HepG2 (cell line): Measurements from ENCODE around the gene ZMIZ1. TPM values are rescaled to one million over a fixed set of nuclear protein-coding genes. Genes with fewer than 3 reads are reported as not detected.

Source experiments
- BCLAF1 ChIP-seq: fragments of 450-650 bp; IDR thresholded peaks from 2 replicates; pipeline ENCODE4 v1.6.1; 2017; ENCODE audit warnings: mild to moderate bottlenecking
- E2F5 ChIP-seq: sonication (generic); formaldehyde crosslinking; conservative IDR thresholded peaks from 2 replicates; pipeline ENCODE4 v1.4.0; 2020; ENCODE audit warnings: missing genetic modification reagents
- ERF ChIP-seq: IDR thresholded peaks from 2 replicates; pipeline ENCODE4 v1.6.1; 2018; ENCODE audit warnings: missing biosample characterization, missing genetic modification reagents
- KDM5A ChIP-seq: fragments of 200-600 bp; sonication (generic); IDR thresholded peaks from 2 replicates; pipeline ENCODE4 v1.7.0; 2018; ENCODE audit warnings: antibody characterized with exemption, mild to moderate bottlenecking, low read length, borderline replicate concordance
- KMT2B ChIP-seq: IDR thresholded peaks from 2 replicates; pipeline ENCODE4 v1.6.1; 2016; ENCODE audit warnings: missing genetic modification reagents, missing compliant biosample characterization
- MIXL1 ChIP-seq: IDR thresholded peaks from 2 replicates; pipeline ENCODE4 v1.6.1; 2016
- MTERF4 ChIP-seq: sonication (generic); formaldehyde crosslinking; IDR thresholded peaks from 2 replicates; pipeline ENCODE4 v1.8.0; 2023; ENCODE audit warnings: mild to moderate bottlenecking, missing genetic modification reagents
- PCBP1 ChIP-seq: fragments of 200-400 bp; formaldehyde crosslinking; IDR thresholded peaks from 2 replicates; pipeline ENCODE4 v1.6.1; 2017; ENCODE audit warnings: mild to moderate bottlenecking, low read depth, low read length, borderline replicate concordance
- RARA ChIP-seq: IDR thresholded peaks from 2 replicates; pipeline ENCODE4 v1.6.1; 2016; ENCODE audit warnings: missing genetic modification reagents, missing compliant biosample characterization
- SP4 ChIP-seq: sonication (generic); formaldehyde crosslinking; IDR thresholded peaks from 2 replicates; pipeline ENCODE4 v1.8.1; 2023; ENCODE audit warnings: mild to moderate bottlenecking, missing genetic modification reagents
- TRIM24 ChIP-seq: sonication (generic); formaldehyde crosslinking; IDR thresholded peaks from 2 replicates; pipeline ENCODE4 v1.8.0; 2022; ENCODE audit warnings: mild to moderate bottlenecking, missing genetic modification reagents
- XRCC5 ChIP-seq: fragments of 200-400 bp; formaldehyde crosslinking; optimal IDR thresholded peaks from 2 replicates; pipeline ENCODE3; 2017; ENCODE audit warnings: mild to moderate bottlenecking, low read length
- ZBTB8A ChIP-seq: sonication (generic); formaldehyde crosslinking; IDR thresholded peaks from 2 replicates; pipeline ENCODE4 v1.4.0; 2020; ENCODE audit warnings: mild to moderate bottlenecking, low read depth, missing genetic modification reagents, borderline replicate concordance
- ZNF496 ChIP-seq: sonication (generic); formaldehyde crosslinking; IDR thresholded peaks from 2 replicates; pipeline ENCODE4 v1.8.1; 2023; ENCODE audit warnings: mild to moderate bottlenecking, moderate library complexity, missing genetic modification reagents; ENCODE audit not compliant: insufficient replicate concordance
- polyA plus RNA-seq, 8 experiments: library from polyadenylated mRNA; depleted of rRNA in 3 of 8; stranded (reverse) in 7 of 8; unstranded in 1 of 8; fragments of >200 nt; fragmentation: Illumina TruSeq in 4 of 8; extraction: Trizol in 4 of 8; gene quantifications; 2 replicates each; pipeline versions ENCODE4 v1.2.1 to v1.2.3, GENCODE V29; 2011 to 2016; ENCODE audit warnings: low read depth in 4 of 8, missing spikeins in 1 of 8, mixed read lengths in 1 of 8; ENCODE audit not compliant: insufficient read depth in 1 of 8
- total RNA-seq, 5 experiments: library from RNA; depleted of rRNA; stranded (reverse); fragments of >200 nt; fragmentation: Illumina TruSeq; extraction: Trizol; gene quantifications; 2 replicates each; pipeline ENCODE4 v1.2.3, GENCODE V29; 2016; ENCODE audit warnings: low read depth in 1 of 5
- TF ChIP-seq, protein P1 (sequence below): sonication (generic); formaldehyde crosslinking; IDR thresholded peaks from 2 replicates; pipeline ENCODE4 v1.5.0; 2020; ENCODE audit warnings: mild to moderate bottlenecking, missing genetic modification reagents
- TF ChIP-seq, protein P2 (sequence below): sonication (generic); formaldehyde crosslinking; IDR thresholded peaks from 2 replicates; pipeline ENCODE4 v1.5.1; 2020; ENCODE audit warnings: missing genetic modification reagents, mild to moderate bottlenecking, borderline replicate concordance
- TF ChIP-seq, protein P3 (sequence below): sonication (generic); formaldehyde crosslinking; IDR thresholded peaks from 2 replicates; pipeline ENCODE4 v1.9.0; 2022; ENCODE audit warnings: missing genetic modification reagents, mild to moderate bottlenecking, borderline replicate concordance

Gene ZMIZ1
- total and polyA plus RNA-seq, 2 of the 13 experiments (the other 11 are each of a cell fraction or from before 2014, with no cell fraction given), result 5.3 to 10.2 TPM

GRCh38 chr10:79070606-79071395, 2.0 kb downstream of the ZMIZ1 start (continued):
- TF ChIP-seq PCBP1 (no peak), ZNF496 (CRISPR knock-in tag) (no peak), ZBTB8A (CRISPR knock-in tag) (no peak), TRIM24 (no peak), KMT2B (CRISPR knock-in tag) (no peak), MTERF4 (CRISPR knock-in tag) (no peak), MIXL1 (no peak; the same call in 1 of the 2 replicates), E2F5 (no peak), RARA (0 out of 2 replicates have a peak, but pooled peaks have one; percentile 15), BCLAF1 (no peak), KDM5A (peak; percentile 25; the same call in 1 of the 2 replicates), ERF (no peak), SP4 (CRISPR knock-in tag) (no peak), XRCC5 (peak; percentile 69)
- TF ChIP-seq, protein P1, sequence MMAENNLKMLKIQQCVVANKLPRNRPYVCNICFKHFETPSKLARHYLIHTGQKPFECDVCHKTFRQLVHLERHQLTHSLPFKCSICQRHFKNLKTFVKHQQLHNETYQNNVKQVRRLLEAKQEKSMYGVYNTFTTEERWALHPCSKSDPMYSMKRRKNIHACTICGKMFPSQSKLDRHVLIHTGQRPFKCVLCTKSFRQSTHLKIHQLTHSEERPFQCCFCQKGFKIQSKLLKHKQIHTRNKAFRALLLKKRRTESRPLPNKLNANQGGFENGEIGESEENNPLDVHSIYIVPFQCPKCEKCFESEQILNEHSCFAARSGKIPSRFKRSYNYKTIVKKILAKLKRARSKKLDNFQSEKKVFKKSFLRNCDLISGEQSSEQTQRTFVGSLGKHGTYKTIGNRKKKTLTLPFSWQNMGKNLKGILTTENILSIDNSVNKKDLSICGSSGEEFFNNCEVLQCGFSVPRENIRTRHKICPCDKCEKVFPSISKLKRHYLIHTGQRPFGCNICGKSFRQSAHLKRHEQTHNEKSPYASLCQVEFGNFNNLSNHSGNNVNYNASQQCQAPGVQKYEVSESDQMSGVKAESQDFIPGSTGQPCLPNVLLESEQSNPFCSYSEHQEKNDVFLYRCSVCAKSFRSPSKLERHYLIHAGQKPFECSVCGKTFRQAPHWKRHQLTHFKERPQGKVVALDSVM, result no peak
- TF ChIP-seq, protein P2, sequence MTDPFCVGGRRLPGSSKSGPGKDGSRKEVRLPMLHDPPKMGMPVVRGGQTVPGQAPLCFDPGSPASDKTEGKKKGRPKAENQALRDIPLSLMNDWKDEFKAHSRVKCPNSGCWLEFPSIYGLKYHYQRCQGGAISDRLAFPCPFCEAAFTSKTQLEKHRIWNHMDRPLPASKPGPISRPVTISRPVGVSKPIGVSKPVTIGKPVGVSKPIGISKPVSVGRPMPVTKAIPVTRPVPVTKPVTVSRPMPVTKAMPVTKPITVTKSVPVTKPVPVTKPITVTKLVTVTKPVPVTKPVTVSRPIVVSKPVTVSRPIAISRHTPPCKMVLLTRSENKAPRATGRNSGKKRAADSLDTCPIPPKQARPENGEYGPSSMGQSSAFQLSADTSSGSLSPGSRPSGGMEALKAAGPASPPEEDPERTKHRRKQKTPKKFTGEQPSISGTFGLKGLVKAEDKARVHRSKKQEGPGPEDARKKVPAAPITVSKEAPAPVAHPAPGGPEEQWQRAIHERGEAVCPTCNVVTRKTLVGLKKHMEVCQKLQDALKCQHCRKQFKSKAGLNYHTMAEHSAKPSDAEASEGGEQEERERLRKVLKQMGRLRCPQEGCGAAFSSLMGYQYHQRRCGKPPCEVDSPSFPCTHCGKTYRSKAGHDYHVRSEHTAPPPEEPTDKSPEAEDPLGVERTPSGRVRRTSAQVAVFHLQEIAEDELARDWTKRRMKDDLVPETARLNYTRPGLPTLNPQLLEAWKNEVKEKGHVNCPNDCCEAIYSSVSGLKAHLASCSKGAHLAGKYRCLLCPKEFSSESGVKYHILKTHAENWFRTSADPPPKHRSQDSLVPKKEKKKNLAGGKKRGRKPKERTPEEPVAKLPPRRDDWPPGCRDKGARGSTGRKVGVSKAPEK (CRISPR knock-in tag), result no peak
- TF ChIP-seq, protein P3, sequence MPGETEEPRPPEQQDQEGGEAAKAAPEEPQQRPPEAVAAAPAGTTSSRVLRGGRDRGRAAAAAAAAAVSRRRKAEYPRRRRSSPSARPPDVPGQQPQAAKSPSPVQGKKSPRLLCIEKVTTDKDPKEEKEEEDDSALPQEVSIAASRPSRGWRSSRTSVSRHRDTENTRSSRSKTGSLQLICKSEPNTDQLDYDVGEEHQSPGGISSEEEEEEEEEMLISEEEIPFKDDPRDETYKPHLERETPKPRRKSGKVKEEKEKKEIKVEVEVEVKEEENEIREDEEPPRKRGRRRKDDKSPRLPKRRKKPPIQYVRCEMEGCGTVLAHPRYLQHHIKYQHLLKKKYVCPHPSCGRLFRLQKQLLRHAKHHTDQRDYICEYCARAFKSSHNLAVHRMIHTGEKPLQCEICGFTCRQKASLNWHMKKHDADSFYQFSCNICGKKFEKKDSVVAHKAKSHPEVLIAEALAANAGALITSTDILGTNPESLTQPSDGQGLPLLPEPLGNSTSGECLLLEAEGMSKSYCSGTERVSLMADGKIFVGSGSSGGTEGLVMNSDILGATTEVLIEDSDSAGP (CRISPR knock-in tag), result peak; percentile 51; the same call in 1 of the 2 replicates
